Measurements from ENCODE around the gene PHF23.

Gene PHF23

GRCh38 chr17:7256766-7257456, 17.7 kb upstream of the PHF23 start:
- Histone ChIP-seq H3K36me3 (ENCODE audit: control insufficient read depth in 4 of 4, insufficient read depth in 4 of 4, low read length in 3 of 4) (peaks cover 4 to 50% (median 38%) of the 10 kb centered on the region in 4 experiments), H3K4me3 (ENCODE audit: control insufficient read depth in 1 of 7, extremely low read depth in 1 of 7, insufficient read depth in 4 of 7, low read depth in 2 of 7, low read length in 6 of 7) (no peak overlapping the region), H3K4me1 (ENCODE audit: control extremely low read depth in 1 of 4, control insufficient read depth in 4 of 4, insufficient read depth in 4 of 4, low read length in 3 of 4) (peaks cover 5 to 28% (median 22%) of the 10 kb centered on the region in 4 experiments), H3K9me3 (ENCODE audit: control extremely low read depth in 1 of 5, control insufficient read depth in 4 of 5, insufficient read depth in 2 of 5, low read depth in 1 of 5, low read length in 4 of 5) (no peaks in the 10 kb centered on the region), H3K27me3 (replicated peaks in 2 of 5; ENCODE audit: control insufficient read depth in 4 of 5, insufficient read depth in 5 of 5, low read length in 4 of 5) (peaks cover 0 to 16% (median 7%) of the 10 kb centered on the region in 5 experiments), H3K27ac (ENCODE audit: insufficient read depth in 1 of 2, low read depth in 1 of 2, low read length in 2 of 2, poor library complexity in 1 of 2, severe bottlenecking in 2 of 2) (no peak overlapping the region)
- POLR2A ChIA-PET: interaction anchor here (0.6 kb wide), 1 partner anchor 42 kb away, joined by 5 read pairs; no protein-coding TSS in a partner anchor
- 94% methylated on average over 7 of the region's 8 CpGs for WGBS (ENCODE audit: insufficient coverage)
- DNase-seq: no peak
- CTCF ChIA-PET: interaction anchor here (0.9 to 1.4 kb wide), 4 partner anchors 14 to 49 kb away, joined by 3 read pairs; partner anchors contain the start of genes ACADVL, DLG4 and GABARAP

- no peaks in the 10 kb centered on the region for H3K27me3 ChIP-seq (replicated peaks in 2 of 5; ENCODE audit: control insufficient read depth in 4 of 5, insufficient read depth in 5 of 5, low read length in 4 of 5)
- DNase-seq: no peak
- ChIA-PET CTCF (interaction anchor here (0.6 to 1.1 kb wide), 5 partner anchors 11 to 42 kb away, joined by 3 read pairs; partner anchors contain the start of genes ACADVL and DLG4), POLR2A (no interaction called here)
- peaks cover 12 to 25% (median 23%) of the 10 kb centered on the region in 4 experiments for H3K4me1 ChIP-seq (ENCODE audit: control extremely low read depth in 1 of 4, control insufficient read depth in 4 of 4, insufficient read depth in 4 of 4, low read length in 3 of 4)
- no peak overlapping the region for H3K4me3 ChIP-seq (ENCODE audit: control insufficient read depth in 1 of 7, extremely low read depth in 1 of 7, insufficient read depth in 4 of 7, low read depth in 2 of 7, low read length in 6 of 7)
- peaks cover 4 to 45% (median 35%) of the 10 kb centered on the region in 4 experiments for H3K36me3 ChIP-seq (ENCODE audit: control insufficient read depth in 4 of 4, insufficient read depth in 4 of 4, low read length in 3 of 4)
- H3K27ac ChIP-seq (ENCODE audit: insufficient read depth in 1 of 2, low read depth in 1 of 2, low read length in 2 of 2, poor library complexity in 1 of 2, severe bottlenecking in 2 of 2): no peak overlapping the region
- WGBS (ENCODE audit: insufficient coverage): 100% methylated on average over 2 of the region's 4 CpGs
- H3K9me3 ChIP-seq (ENCODE audit: control extremely low read depth in 1 of 5, control insufficient read depth in 4 of 5, insufficient read depth in 2 of 5, low read depth in 1 of 5, low read length in 4 of 5): no peaks in the 10 kb centered on the region
These were observed 15.3 kb upstream of the PHF23 start for GRCh38 chr17:7254511-7254910.

- Histone ChIP-seq H3K9me3 (ENCODE audit: control extremely low read depth in 1 of 5, control insufficient read depth in 4 of 5, insufficient read depth in 2 of 5, low read depth in 1 of 5, low read length in 4 of 5) (no peaks in the 10 kb centered on the region), H3K27ac (ENCODE audit: insufficient read depth in 1 of 2, low read depth in 1 of 2, low read length in 2 of 2, poor library complexity in 1 of 2, severe bottlenecking in 2 of 2) (peak overlapping the region; percentile 98 to 99), H3K27me3 (replicated peaks in 2 of 5; ENCODE audit: control insufficient read depth in 4 of 5, insufficient read depth in 5 of 5, low read length in 4 of 5) (no peaks in the 10 kb centered on the region), H3K36me3 (ENCODE audit: control insufficient read depth in 4 of 4, insufficient read depth in 4 of 4, low read length in 3 of 4) (peaks cover 4 to 34% (median 26%) of the 10 kb centered on the region in 4 experiments), H3K4me1 (ENCODE audit: control extremely low read depth in 1 of 4, control insufficient read depth in 4 of 4, insufficient read depth in 4 of 4, low read length in 3 of 4) (peaks cover 12 to 36% (median 30%) of the 10 kb centered on the region in 4 experiments), H3K4me3 (ENCODE audit: control insufficient read depth in 1 of 7, extremely low read depth in 1 of 7, insufficient read depth in 4 of 7, low read depth in 2 of 7, low read length in 6 of 7) (peak overlapping the region in 6 of 7 experiments; percentile 55 to 96 (median 90))
- 90% methylated on average over 5 of the region's 5 CpGs for WGBS (ENCODE audit: insufficient coverage)
- CTCF ChIA-PET: no interaction called here
- POLR2A ChIA-PET: no interaction called here
- DNase-seq: no peak
These were observed 13.8 kb upstream of the PHF23 start for GRCh38 chr17:7253082-7253481.

GRCh38 chr17:7252176-7253043, 13.2 kb upstream of the PHF23 start, which contains the start of gene ELP5:
TSS of gene ELP5 (plus strand) at chr17:7252215. CDS start at chr17:7252551, 336 bp downstream.
- H3K9me3 ChIP-seq (ENCODE audit: control extremely low read depth in 1 of 5, control insufficient read depth in 4 of 5, insufficient read depth in 2 of 5, low read depth in 1 of 5, low read length in 4 of 5): no peaks in the 10 kb centered on the region
- peak within 1 kb of the TSS; percentile 98 to 99 for H3K27ac ChIP-seq (ENCODE audit: insufficient read depth in 1 of 2, low read depth in 1 of 2, low read length in 2 of 2, poor library complexity in 1 of 2, severe bottlenecking in 2 of 2)
- peak; percentile 96 for DNase-seq
- peaks cover 12 to 36% (median 30%) of the 10 kb centered on the region in 4 experiments for H3K4me1 ChIP-seq (ENCODE audit: control extremely low read depth in 1 of 4, control insufficient read depth in 4 of 4, insufficient read depth in 4 of 4, low read length in 3 of 4)
- peaks cover 4 to 31% (median 24%) of the 10 kb centered on the region in 4 experiments for H3K36me3 ChIP-seq (ENCODE audit: control insufficient read depth in 4 of 4, insufficient read depth in 4 of 4, low read length in 3 of 4)
- no peaks in the 10 kb centered on the region for H3K27me3 ChIP-seq (replicated peaks in 2 of 5; ENCODE audit: control insufficient read depth in 4 of 5, insufficient read depth in 5 of 5, low read length in 4 of 5)
- peak within 1 kb of the TSS; percentile 55 to 96 (median 90) for H3K4me3 ChIP-seq (ENCODE audit: control insufficient read depth in 1 of 7, extremely low read depth in 1 of 7, insufficient read depth in 4 of 7, low read depth in 2 of 7, low read length in 6 of 7)
- WGBS (ENCODE audit: insufficient coverage): 1% methylated on average over 43 of the region's 55 CpGs
- CTCF ChIA-PET: interaction anchor here (1.0 kb wide), 1 partner anchor 10 kb away, joined by 6 read pairs; the partner anchor contains the start of gene GABARAP
- POLR2A ChIA-PET: interaction anchor here (1.4 to 2.5 kb wide), 2 partner anchors 10 to 11 kb away, joined by 7 to 12 read pairs; partner anchors contain the start of gene GABARAP

GRCh38 chr17:7251661-7252175, 12.5 kb upstream of the PHF23 start, which contains the start of gene CTDNEP1:
TSS of gene CTDNEP1 (minus strand) at chr17:7251734. CDS start at chr17:7251296, 438 bp downstream.
- H3K27ac ChIP-seq (ENCODE audit: insufficient read depth in 1 of 2, low read depth in 1 of 2, low read length in 2 of 2, poor library complexity in 1 of 2, severe bottlenecking in 2 of 2): peak within 1 kb of the TSS; percentile 98 to 99
- ChIA-PET CTCF (interaction anchor here (1.0 to 3.9 kb wide), 3 partner anchors 9 to 37 kb away, joined by 5 to 31 read pairs (median 6); partner anchors contain the start of genes GABARAP and PHF23), POLR2A (interaction anchor here (1.0 to 2.5 kb wide), 3 partner anchors 9 to 13 kb away, joined by 3 to 12 read pairs (median 7); partner anchors contain the start of genes GABARAP and PHF23)
- under 1% methylated on average over 34 of the region's 41 CpGs for WGBS (ENCODE audit: insufficient coverage)
- peak; percentile 100 for DNase-seq
- H3K9me3 ChIP-seq (ENCODE audit: control extremely low read depth in 1 of 5, control insufficient read depth in 4 of 5, insufficient read depth in 2 of 5, low read depth in 1 of 5, low read length in 4 of 5): no peaks in the 10 kb centered on the region
- H3K27me3 ChIP-seq (replicated peaks in 2 of 5; ENCODE audit: control insufficient read depth in 4 of 5, insufficient read depth in 5 of 5, low read length in 4 of 5): no peaks in the 10 kb centered on the region
- H3K4me3 ChIP-seq (ENCODE audit: control insufficient read depth in 1 of 7, extremely low read depth in 1 of 7, insufficient read depth in 4 of 7, low read depth in 2 of 7, low read length in 6 of 7): peak within 1 kb of the TSS; percentile 55 to 96 (median 90)
- peaks cover 6 to 28% (median 24%) of the 10 kb centered on the region in 4 experiments for H3K36me3 ChIP-seq (ENCODE audit: control insufficient read depth in 4 of 4, insufficient read depth in 4 of 4, low read length in 3 of 4)
- peaks cover 12 to 36% (median 30%) of the 10 kb centered on the region in 4 experiments for H3K4me1 ChIP-seq (ENCODE audit: control extremely low read depth in 1 of 4, control insufficient read depth in 4 of 4, insufficient read depth in 4 of 4, low read length in 3 of 4)
